Measurements from ENCODE around the gene POLR3F. TPM values are rescaled to one million over a fixed set of nuclear protein-coding genes. Genes with fewer than 3 reads are reported as not detected.

Gene POLR3F
- total and polyA plus RNA-seq, 10 donors, result 6.7 to 12.0 (median 7.7) TPM

DNA sequence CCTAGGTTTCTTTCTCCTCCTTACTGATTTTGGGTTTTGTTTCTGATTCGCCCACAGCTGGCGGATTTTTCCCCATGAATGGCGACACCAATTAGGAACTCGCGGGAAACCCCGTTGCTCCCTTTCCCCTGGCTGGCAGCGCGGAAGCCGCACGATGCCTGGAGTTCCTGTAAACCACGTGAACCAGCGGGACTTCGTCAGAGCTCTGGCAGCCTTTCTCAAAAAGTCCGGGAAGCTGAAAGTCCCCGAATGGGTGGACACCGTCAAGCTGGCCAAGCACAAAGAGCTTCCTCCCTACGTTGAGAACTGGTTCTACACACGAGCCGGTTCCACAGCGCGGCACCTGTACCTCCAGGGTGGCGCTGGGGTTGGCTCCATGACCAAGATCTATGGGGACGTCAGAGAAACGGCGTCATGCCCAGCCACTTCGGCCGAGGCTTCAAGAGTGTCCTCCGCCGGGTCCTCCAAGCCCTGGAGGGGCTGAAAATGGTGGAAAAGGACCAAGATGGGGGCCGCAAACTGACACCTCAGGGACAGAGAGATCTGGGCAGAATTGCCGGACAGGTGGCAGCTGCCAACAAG, 37.4 kb downstream of the POLR3F start:
- no peaks in the 10 kb centered on the region for H3K9me3 ChIP-seq
- peaks cover 10 to 23% (median 20%) of the 10 kb centered on the region in 6 donors for H3K4me1 ChIP-seq
- intact Hi-C loops (cut with DNase I; ENCODE audit: low total_unique reads), result loop anchor here (10.0 kb wide), 1 partner anchor 60 kb away; the partner anchor contains the start of gene SMIM26
- peaks cover 0 to 19% (median 0%) of the 10 kb centered on the region in 7 donors for H3K27me3 ChIP-seq (replicated peaks in 1 of 7)
- TF ChIP-seq POLR2AphosphoS5 (IDR thresholded peaks at IDR 0.05), result no peak
- TF ChIP-seq, protein P1, sequence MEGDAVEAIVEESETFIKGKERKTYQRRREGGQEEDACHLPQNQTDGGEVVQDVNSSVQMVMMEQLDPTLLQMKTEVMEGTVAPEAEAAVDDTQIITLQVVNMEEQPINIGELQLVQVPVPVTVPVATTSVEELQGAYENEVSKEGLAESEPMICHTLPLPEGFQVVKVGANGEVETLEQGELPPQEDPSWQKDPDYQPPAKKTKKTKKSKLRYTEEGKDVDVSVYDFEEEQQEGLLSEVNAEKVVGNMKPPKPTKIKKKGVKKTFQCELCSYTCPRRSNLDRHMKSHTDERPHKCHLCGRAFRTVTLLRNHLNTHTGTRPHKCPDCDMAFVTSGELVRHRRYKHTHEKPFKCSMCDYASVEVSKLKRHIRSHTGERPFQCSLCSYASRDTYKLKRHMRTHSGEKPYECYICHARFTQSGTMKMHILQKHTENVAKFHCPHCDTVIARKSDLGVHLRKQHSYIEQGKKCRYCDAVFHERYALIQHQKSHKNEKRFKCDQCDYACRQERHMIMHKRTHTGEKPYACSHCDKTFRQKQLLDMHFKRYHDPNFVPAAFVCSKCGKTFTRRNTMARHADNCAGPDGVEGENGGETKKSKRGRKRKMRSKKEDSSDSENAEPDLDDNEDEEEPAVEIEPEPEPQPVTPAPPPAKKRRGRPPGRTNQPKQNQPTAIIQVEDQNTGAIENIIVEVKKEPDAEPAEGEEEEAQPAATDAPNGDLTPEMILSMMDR (IDR thresholded peaks at IDR 0.05 in 8 of 11, conservative IDR thresholded peaks at IDR 0.05 in 3 of 11), result no peak
- peak; percentile 75 for DNase-seq
- H3K27ac ChIP-seq, result no peak overlapping the region
- no peak overlapping the region for H3K4me3 ChIP-seq
- WGBS, 5 donors, result 68 to 85% (median 75%) methylated on average over 27 to 31 of the region's 31 CpGs
- peaks cover 0 to 2% (median 0%) of the 10 kb centered on the region in 6 donors for H3K36me3 ChIP-seq

DNA sequence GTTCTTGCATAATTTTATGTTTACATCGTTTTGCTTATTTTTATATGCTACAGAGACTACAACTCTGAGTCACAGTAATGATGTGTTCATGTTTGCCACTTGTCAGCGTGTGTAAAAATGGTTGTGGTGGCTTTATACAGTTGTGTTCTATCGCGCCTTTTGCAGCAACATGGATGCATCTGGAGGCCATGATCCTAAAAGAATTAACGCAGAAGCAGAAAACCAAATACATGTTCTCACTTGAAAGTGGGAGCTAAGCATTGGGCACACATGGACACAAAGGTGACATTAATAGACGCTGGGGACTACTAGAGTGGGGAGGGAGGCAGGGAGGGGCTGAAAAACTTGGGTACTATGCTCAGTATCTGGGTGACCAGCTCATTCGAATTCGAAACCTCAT, 39.6 kb downstream of the POLR3F start:
- Histone ChIP-seq H3K9me3 (no peaks in the 10 kb centered on the region), H3K27me3 (replicated peaks in 1 of 7) (peaks cover 0 to 19% (median 0%) of the 10 kb centered on the region in 7 donors), H3K4me1 (peaks cover 14 to 45% (median 36%) of the 10 kb centered on the region in 6 donors), H3K36me3 (peaks cover 0 to 24% (median 12%) of the 10 kb centered on the region in 6 donors), H3K27ac (peak overlapping the region; percentile 96 to 100 (median 98)), H3K4me3 (peak overlapping the region in 7 of 8 donors; percentile 60 to 86 (median 70))
- 54 to 68% (median 66%) methylated on average over 8 of the region's 8 CpGs for WGBS, 5 donors
- DNase-seq, result no peak
- intact Hi-C loops (cut with DNase I; ENCODE audit: low total_unique reads), result loop anchor here (10.0 kb wide), 1 partner anchor 58 kb away; the partner anchor contains the start of gene SMIM26
- TF ChIP-seq POLR2A (IDR thresholded peaks at IDR 0.05) (no peak), POLR2AphosphoS5 (IDR thresholded peaks at IDR 0.05) (no peak)
- TF ChIP-seq, protein P1 (IDR thresholded peaks at IDR 0.05 in 8 of 11, conservative IDR thresholded peaks at IDR 0.05 in 3 of 11), result no peak

GRCh38 chr20:18507218-18508191, 40.3 kb downstream of the POLR3F start, which contains the start of gene SEC23B:
Gene SEC23B (plus strand): TSS chr20:18507940. CDS start chr20:18510836, 2,896 bp downstream.
- WGBS, 5 donors, result 0 to 1% (median 1%) methylated on average over 56 to 69 of the region's 69 CpGs
- intact Hi-C loops (cut with DNase I; ENCODE audit: low total_unique reads), result loop anchor here (10.0 kb wide), 1 partner anchor 57 kb away; the partner anchor contains the start of gene SMIM26

More at GRCh38 chr20:18507218-18508191, 40.3 kb downstream of the POLR3F start, which contains the start of gene SEC23B:
- Histone ChIP-seq H3K36me3 (peaks cover 0 to 32% (median 16%) of the 10 kb centered on the region in 6 donors), H3K27ac (peak within 1 kb of the TSS; percentile 96 to 100 (median 98)), H3K27me3 (replicated peaks in 1 of 7) (peaks cover 0 to 18% (median 0%) of the 10 kb centered on the region in 7 donors), H3K4me1 (peaks cover 14 to 52% (median 41%) of the 10 kb centered on the region in 6 donors), H3K4me3 (peak within 1 kb of the TSS; percentile 60 to 86 (median 66)), H3K9me3 (no peaks in the 10 kb centered on the region)
- TF ChIP-seq POLR2A (IDR thresholded peaks at IDR 0.05), result peak in 2 of 3 donors; percentile 70 to 77
- TF ChIP-seq POLR2AphosphoS5 (IDR thresholded peaks at IDR 0.05), result peak; percentile 95 to 96 (median 95)
- TF ChIP-seq, protein P1 (IDR thresholded peaks at IDR 0.05 in 8 of 11, conservative IDR thresholded peaks at IDR 0.05 in 3 of 11), result peak in 1 of 11 experiments; percentile 19
- peak; percentile 99 for DNase-seq

Measured in spleen (tissue), 11 donors.